Measurements from ENCODE around the gene TAF1C.

DNA sequence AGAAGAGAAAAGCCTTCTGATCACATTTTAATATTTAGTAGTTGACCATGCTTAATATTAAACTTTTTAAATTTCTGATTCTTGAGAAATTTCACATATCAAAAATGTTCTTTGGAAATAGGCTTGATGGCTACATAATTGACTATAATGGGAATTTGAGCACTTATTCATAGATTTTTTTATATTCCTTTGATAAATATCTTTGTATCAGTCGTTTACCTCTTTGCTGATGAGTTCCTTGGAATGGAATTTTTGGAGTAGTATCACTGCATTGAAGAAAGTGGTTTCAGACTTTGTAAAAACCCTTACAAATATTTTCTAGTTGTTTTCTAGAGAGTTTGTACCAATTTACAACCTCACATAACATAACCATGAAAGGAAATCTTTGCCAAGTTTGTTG lies 27.1 kb downstream of the TAF1C start:
- TF ChIP-seq, protein P1, sequence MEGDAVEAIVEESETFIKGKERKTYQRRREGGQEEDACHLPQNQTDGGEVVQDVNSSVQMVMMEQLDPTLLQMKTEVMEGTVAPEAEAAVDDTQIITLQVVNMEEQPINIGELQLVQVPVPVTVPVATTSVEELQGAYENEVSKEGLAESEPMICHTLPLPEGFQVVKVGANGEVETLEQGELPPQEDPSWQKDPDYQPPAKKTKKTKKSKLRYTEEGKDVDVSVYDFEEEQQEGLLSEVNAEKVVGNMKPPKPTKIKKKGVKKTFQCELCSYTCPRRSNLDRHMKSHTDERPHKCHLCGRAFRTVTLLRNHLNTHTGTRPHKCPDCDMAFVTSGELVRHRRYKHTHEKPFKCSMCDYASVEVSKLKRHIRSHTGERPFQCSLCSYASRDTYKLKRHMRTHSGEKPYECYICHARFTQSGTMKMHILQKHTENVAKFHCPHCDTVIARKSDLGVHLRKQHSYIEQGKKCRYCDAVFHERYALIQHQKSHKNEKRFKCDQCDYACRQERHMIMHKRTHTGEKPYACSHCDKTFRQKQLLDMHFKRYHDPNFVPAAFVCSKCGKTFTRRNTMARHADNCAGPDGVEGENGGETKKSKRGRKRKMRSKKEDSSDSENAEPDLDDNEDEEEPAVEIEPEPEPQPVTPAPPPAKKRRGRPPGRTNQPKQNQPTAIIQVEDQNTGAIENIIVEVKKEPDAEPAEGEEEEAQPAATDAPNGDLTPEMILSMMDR (IDR thresholded peaks at IDR 0.05), result no peak
- TF ChIP-seq POLR2A (IDR thresholded peaks at IDR 0.05), result no peak
